HepG2 (cell line): Measurements from ENCODE around the gene DYNC1LI2.

Source experiments
- POLR2A ChIP-seq, 2 experiments: IDR thresholded peaks; 2 replicates each; pipeline ENCODE4 v1.6.1; 2011; ENCODE audit warnings: low read depth in 2 of 2, low read length in 2 of 2, mild to moderate bottlenecking in 1 of 2, moderate library complexity in 1 of 2; ENCODE audit not compliant: insufficient read depth in 1 of 2
- TCF7L2 ChIP-seq: IDR thresholded peaks from 2 replicates; pipeline ENCODE4 v1.6.1; 2011; ENCODE audit warnings: mild to moderate bottlenecking, low read depth, low read length, moderate library complexity
- TF ChIP-seq, protein P1 (sequence below): sonication (generic); formaldehyde crosslinking; IDR thresholded peaks from 2 replicates; pipeline ENCODE4 v1.8.0; 2022; ENCODE audit warnings: mild to moderate bottlenecking, missing genetic modification reagents

DNA sequence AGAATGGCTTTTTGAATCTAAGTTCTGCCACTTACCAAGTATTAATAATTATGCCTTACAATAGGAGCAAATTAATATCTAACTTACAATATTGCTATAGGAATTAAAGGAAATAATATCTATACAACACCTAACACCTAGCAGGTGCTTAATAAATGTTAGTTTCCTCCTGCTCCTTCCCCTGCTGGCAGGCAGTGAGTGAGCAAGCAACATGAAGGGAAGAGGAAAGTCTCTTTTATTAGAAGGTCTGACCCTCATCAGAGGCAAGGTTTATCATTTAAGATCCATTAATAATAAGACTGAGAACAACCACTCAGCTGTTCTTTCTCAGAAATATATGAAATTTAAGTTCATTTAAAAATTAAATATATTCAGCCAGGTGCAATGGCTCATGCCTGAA, 6.7 kb upstream of the DYNC1LI2 start:
- TF ChIP-seq POLR2A (IDR thresholded peaks at IDR 0.05; ENCODE audit: insufficient read depth in 1 of 2, low read depth in 2 of 2, low read length in 2 of 2): no peak
- TF ChIP-seq, protein P1, sequence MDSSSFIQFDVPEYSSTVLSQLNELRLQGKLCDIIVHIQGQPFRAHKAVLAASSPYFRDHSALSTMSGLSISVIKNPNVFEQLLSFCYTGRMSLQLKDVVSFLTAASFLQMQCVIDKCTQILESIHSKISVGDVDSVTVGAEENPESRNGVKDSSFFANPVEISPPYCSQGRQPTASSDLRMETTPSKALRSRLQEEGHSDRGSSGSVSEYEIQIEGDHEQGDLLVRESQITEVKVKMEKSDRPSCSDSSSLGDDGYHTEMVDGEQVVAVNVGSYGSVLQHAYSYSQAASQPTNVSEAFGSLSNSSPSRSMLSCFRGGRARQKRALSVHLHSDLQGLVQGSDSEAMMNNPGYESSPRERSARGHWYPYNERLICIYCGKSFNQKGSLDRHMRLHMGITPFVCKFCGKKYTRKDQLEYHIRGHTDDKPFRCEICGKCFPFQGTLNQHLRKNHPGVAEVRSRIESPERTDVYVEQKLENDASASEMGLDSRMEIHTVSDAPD (CRISPR knock-in tag): no peak
- TF ChIP-seq TCF7L2: no peak
